Measurements from ENCODE around the gene GAS7. TPM values are rescaled to one million over a fixed set of nuclear protein-coding genes. Genes with fewer than 3 reads are reported as not detected.

GAS7 gene
- total RNA-seq, 2 donors from 2014 or later, result 8.0 to 20.1 TPM

GRCh38 chr17:9929871-9930270 is 268.5 kb downstream of the GAS7 start:
- TF ChIP-seq POLR2A (IDR thresholded peaks at IDR 0.05), result no peak
- TF ChIP-seq CTCF (IDR thresholded peaks at IDR 0.05), result no peak
- peaks cover 1% of the 10 kb centered on the region for H3K4me1 ChIP-seq
- no peaks in the 10 kb centered on the region for H3K36me3 ChIP-seq (replicated peaks in 1 of 2; ENCODE audit: insufficient read depth in 1 of 2, low read depth in 2 of 2)
- 45 to 64% methylated on average over 8 of the region's 8 CpGs for WGBS, 2 donors
- DNase-seq, result no peak
- no peak overlapping the region for H3K27ac ChIP-seq
- no peak overlapping the region for H3K4me3 ChIP-seq
- intact Hi-C loops (cut with DNase I), result loop anchor here (10.0 kb wide), 1 partner anchor 695 kb away; no protein-coding TSS in a partner anchor
- H3K9me3 ChIP-seq, result no peaks in the 10 kb centered on the region
- peak; percentile 18 for ATAC-seq
- no peaks in the 10 kb centered on the region for H3K27me3 ChIP-seq

- intact Hi-C loops (cut with DNase I), result loop anchor here (10.0 kb wide), 1 partner anchor 696 kb away; no protein-coding TSS in a partner anchor
- no peak overlapping the region for H3K4me3 ChIP-seq
- no peaks in the 10 kb centered on the region for H3K27me3 ChIP-seq
- H3K27ac ChIP-seq, result no peak overlapping the region
- peaks cover 5% of the 10 kb centered on the region for H3K4me1 ChIP-seq
- peak in 1 of 4 donors; percentile 25 for DNase-seq
- TF ChIP-seq CTCF (IDR thresholded peaks at IDR 0.05) (peak in 2 of 7 experiments; percentile 6 to 32), POLR2A (IDR thresholded peaks at IDR 0.05) (no peak)
- 22 to 23% methylated on average over 9 to 13 of the region's 13 CpGs for WGBS, 2 donors
- no peak for ATAC-seq
- H3K36me3 ChIP-seq (replicated peaks in 1 of 2; ENCODE audit: insufficient read depth in 1 of 2, low read depth in 2 of 2), result no peaks in the 10 kb centered on the region
- H3K9me3 ChIP-seq, result no peaks in the 10 kb centered on the region
Observed at GRCh38 chr17:9928601-9929333, 269.6 kb downstream of the GAS7 start.

DNA sequence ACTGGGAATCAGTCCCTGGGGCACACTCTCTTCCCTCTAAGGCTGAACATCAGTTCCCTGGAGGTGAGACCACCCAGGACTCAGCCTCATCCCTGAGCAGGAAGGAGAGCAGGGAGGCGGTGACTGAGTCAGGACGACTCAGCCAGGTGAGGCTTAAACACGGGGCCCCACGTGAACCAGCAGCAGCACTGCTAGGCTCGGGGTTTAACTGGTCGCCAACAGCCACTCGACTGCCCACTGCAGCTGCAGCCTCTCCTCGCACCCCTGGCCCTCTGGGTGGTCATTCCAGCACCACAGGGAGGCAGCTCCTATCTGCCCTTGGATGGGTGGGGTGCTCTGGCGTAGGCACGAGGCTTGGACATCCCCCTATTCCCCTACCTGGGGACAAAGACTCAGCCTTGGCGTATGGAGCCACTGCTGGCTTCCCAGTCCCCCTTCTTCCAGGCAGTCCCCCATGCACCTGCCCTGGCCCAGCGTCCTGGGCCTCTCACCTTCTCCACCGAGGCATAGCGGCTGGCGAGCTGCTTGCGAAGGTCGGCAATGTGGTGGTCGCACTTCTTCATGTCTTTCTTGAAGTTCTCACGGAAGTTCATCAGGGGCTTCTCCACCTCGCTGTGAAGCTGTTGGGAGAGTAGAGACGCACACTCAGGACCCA is 272.1 kb downstream of the GAS7 start:
- Histone ChIP-seq H3K4me1 (peaks cover 5% of the 10 kb centered on the region), H3K9me3 (no peaks in the 10 kb centered on the region), H3K27ac (no peak overlapping the region), H3K36me3 (replicated peaks in 1 of 2; ENCODE audit: insufficient read depth in 1 of 2, low read depth in 2 of 2) (no peaks in the 10 kb centered on the region), H3K27me3 (no peaks in the 10 kb centered on the region), H3K4me3 (no peak overlapping the region)
- no peak for DNase-seq
- WGBS, 2 donors, result 54 to 82% methylated on average over 14 to 21 of the region's 21 CpGs
- intact Hi-C loops (cut with DNase I), result loop anchor here (10.0 kb wide), 1 partner anchor 699 kb away; no protein-coding TSS in a partner anchor
- ATAC-seq, result no peak
- TF ChIP-seq CTCF (IDR thresholded peaks at IDR 0.05) (no peak), POLR2A (IDR thresholded peaks at IDR 0.05) (no peak)

DNA sequence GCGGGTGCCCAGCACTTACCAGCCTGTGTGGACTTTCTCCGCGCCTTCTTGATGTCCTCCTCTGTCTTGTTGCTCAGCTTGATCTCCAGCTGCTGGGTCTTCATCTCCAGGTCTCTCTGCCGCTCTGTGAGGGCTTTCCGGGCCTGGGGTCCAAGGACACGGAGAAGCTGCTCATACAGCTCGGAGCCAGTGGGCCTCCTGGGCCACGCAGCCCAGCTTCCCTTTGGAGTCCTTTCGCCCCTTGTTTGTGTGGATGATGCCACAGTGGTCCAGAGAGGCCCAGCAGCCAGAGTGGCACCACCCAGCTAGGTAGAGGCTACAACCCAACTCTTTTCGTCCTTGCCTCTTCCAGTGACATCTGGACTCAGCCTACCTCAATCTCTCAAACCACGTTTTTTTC is 272.9 kb downstream of the GAS7 start:
- no peak overlapping the region for H3K4me3 ChIP-seq
- no peak for DNase-seq
- H3K27ac ChIP-seq, result no peak overlapping the region
- ATAC-seq, result no peak
- WGBS, 2 donors, result 78 to 82% methylated on average over 6 to 11 of the region's 11 CpGs
- no peaks in the 10 kb centered on the region for H3K9me3 ChIP-seq
- H3K4me1 ChIP-seq, result peaks cover 5% of the 10 kb centered on the region
- no peak for TF ChIP-seq CTCF (IDR thresholded peaks at IDR 0.05)
- no peak for TF ChIP-seq POLR2A (IDR thresholded peaks at IDR 0.05)
- intact Hi-C loops (cut with DNase I), result loop anchor here (10.0 kb wide), 1 partner anchor 699 kb away; no protein-coding TSS in a partner anchor
- H3K36me3 ChIP-seq (replicated peaks in 1 of 2; ENCODE audit: insufficient read depth in 1 of 2, low read depth in 2 of 2), result no peaks in the 10 kb centered on the region
- H3K27me3 ChIP-seq, result no peaks in the 10 kb centered on the region
